Fibroblast of skin of back (primary cell): ENCODE data around the gene FASTK.
A peak's percentile ranks its signal among the peaks of the same experiment; 100 is the strongest.

Experiments used
- DNase-seq: peaks from one replicate; pipeline ENCODE4 v3.0.0-alpha.2; 2013

FASTK gene

DNA sequence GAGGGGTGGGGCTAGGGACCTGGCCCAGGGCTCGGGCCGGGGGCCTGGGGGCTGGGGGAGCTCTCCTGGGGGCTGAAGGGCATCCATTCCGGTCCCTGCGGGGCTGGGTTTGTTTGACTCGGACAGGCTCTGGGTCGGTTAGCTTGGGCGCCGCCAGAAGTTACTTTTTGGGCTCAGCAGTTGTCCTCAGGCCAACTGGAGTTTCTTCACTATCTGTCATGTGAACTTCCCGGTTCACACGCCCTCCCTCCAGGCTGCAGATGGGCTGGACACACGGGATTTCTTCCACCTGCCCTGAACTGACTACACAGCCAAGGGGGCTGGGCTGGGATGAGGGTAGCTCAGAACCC lies 17.4 kb downstream of the FASTK start:
- DNase-seq: no peak

- DNase-seq: no peak
Observed at GRCh38 chr7:151062399-151063211, 18.0 kb downstream of the FASTK start.

GRCh38 chr7:151062111-151062398 lies 18.6 kb downstream of the FASTK start:
- no peak for DNase-seq

DNA sequence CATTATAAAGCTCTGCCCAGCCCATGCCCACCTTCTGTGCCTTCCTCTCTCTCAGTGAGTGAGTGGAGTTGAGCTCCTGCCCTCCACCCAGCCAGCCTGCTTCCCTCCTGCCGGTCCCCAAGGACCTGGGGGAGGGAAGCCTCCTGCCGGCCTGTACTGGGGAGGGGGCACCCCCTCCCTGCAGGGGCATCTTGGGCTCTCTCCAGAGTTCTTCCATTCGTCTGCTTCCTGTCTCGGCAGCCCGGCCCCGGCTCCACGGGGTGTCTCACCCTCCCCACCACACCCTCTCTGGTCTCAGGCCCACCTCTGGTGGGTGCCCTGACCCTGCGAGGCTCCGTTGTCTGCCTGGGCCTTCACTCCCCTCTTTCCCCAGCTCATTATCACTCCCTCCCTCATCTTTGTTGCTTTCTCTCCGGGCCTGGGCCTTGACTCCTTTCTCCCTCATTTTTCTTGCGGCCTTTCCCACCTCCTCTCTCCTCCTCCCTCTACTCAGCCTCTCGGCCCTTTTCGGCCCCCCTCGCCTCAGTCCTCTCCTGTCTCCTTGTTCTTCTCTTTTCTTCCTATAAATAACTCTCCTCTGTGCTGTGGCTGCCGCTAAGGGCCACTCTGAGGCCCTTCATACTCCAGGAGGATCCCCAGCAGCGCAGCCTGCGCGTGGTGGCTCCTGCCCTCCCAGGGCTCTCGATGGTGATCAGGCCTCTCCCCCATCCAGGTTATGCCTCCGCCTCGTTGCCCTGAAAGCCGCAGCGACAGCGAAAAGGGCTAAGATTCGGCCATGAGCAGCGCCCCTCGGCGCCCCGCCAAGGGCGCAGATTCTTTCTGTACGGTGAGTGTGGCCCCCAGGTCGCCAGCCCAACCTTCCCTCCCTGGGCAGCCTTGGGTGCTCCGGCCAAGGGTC lies 19.1 kb downstream of the FASTK start:
- DNase-seq: peak; percentile 52

- DNase-seq: peak; percentile 37
Observed at GRCh38 chr7:151060416-151061212, 20.0 kb downstream of the FASTK start.

- DNase-seq: no peak
Observed at GRCh38 chr7:151060113-151060415, 20.5 kb downstream of the FASTK start.

DNA sequence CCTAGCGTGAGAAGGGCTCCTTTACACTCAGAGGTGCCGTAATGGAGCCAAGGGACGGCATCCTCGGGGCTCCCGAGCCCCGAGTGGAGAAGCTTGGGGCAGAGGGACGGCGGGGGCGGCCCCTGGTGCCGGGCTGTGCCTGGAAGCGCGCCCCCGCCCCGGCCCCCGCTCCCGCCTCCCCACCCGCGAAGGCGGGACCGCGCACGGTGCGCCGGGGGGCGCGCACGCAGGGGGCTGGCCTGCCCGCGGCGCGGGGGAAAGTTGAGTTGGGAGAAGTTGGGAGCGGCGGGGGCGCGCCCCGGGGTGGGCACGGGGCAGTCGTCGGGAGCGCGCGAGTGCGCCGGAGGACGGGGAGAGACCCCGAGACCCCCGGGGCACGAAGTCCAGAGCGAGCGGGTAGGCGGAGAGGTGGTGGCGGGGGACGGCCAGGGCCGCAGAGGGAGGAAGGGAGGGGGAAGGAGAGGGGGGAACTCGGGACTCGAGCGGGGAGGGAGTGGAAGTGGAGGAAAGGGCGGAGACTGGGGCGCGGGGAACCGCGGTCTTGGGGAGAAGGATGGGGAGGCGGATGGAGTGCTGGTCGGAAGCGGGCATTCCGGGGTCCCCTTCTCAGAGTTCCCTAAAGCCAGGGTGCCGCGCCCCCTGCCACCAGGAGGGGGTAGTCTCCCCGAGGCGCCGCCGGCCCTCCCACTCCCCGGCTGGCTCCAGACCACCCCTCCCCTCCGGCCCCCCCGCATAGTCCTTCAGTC lies 21.1 kb downstream of the FASTK start, which contains the start of gene SLC4A2:
SLC4A2 (plus strand) TSS at position 223 of the 746 bp plus-strand sequence. CDS start 2,399 bp downstream, outside the sequence.
- peak; percentile 80 for DNase-seq

DNA sequence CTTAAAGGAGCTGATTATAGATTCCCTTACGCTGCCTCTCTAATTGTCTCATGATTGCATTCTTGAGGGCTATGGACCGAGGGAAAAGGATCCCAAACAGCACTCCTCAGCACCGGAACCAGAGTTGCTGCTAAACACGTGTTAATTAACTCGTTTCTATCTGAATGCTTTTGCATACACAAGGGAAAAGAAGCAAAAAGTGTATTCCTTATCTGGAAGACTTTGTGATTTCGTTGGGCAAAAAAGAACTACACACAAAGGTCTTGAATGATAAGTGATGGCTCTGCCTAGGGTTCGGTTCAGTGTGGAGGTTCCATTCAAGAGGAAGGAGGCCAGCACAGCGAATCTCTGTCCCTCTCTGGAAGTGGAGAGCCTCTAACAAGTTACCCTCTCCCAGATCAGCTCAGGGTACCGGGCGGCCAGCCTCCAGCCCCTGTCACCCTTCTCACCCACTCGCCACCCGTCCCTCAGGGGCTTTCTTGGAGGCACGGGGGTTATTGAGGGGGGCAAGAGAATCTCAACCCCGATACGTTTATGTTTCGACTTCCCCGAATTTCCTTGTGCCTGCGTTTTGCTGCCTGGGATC lies 21.7 kb downstream of the FASTK start:
- DNase-seq: no peak

GRCh38 chr7:151057989-151058780 lies 22.4 kb downstream of the FASTK start:
- DNase-seq: peak; percentile 100

GRCh38 chr7:151057506-151057988 lies 23.1 kb downstream of the FASTK start, which contains the start of gene CDK5:
CDK5 (minus strand) TSS chr7:151057897; CDS start chr7:151057848, 49 bp downstream.
- DNase-seq: no peak

DNA sequence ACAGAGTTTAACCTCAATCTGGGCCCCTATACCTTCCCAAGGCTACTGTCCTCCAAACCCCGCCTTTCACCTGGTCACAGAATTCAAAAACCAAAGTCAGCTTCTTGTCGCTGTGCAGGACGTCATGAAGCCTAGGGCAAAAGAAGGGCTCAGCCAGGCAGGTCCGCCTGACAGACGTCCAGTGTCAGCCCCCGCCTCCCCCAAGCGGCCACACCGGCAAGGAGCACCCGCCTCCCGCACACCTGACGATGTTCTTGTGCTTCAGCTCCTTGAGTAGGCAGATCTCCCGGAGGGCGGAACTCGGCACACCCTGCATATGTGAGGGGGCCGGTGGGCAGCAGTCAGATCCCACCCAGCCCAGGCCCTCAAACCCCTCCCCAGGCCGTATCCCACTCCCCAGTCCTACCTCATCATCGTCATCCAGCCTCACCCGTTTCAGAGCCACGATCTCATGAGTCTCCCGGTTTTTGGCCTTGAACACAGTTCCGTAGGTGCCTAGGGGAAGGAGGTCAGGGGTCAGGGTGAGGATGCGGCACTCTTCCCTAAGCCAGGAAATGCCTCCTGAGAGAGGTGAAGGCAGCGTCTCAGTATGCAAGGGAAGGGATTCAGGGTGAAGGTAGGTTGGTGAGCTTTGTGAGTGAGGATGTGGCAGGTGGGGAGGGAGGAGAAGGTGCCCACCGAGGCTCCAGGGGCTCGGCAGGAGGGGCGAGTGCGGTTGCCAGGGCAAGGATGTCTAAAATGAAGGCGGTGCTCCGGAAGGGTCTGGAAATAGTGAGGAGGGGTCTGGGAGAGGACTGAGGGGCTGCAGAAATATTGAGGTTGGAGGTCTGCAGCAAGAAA lies 23.7 kb downstream of the FASTK start:
- no peak for DNase-seq

- DNase-seq: no peak
Observed at GRCh38 chr7:151056283-151056665, 24.3 kb downstream of the FASTK start.

DNA sequence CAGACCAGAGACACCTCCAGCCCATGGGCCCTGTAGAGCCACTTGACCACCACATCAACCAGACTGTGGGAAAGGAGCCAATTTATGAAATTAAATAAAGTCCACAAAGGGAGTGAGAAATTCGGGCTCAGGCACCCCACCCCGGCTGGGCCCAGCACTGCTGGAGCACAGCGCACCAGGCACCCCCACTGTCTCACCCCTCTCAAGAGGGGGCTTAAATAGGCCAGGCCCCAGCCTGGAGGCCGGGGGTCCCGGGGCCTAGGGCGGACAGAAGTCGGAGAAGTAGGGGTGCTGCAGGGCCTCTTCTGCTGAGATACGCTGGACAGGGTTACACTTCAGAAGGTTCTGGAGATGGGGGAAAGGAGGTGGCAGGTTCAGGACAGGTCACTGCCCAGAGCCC lies 26.9 kb downstream of the FASTK start:
- no peak for DNase-seq

- DNase-seq: no peak
Observed at GRCh38 chr7:151053096-151053495, 27.5 kb downstream of the FASTK start.

DNA sequence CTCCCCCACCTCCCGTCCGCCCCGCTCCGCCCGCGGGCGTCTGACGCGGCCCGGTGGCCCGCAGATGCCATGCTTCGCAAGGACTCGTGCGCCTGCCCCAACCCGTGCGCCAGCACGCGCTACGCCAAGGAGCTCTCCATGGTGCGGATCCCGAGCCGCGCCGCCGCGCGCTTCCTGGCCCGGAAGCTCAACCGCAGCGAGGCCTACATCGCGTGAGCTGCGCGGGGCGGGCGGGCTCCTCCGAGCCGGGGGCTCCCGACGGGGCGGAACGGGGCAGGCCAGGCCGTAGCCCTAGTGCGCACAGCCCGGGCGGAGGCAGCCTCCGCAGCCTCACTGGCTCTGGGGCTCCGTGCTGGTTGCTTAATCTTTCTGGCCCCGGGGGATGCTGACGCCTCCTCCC lies 29.5 kb downstream of the FASTK start:
- DNase-seq: peak; percentile 72

DNA sequence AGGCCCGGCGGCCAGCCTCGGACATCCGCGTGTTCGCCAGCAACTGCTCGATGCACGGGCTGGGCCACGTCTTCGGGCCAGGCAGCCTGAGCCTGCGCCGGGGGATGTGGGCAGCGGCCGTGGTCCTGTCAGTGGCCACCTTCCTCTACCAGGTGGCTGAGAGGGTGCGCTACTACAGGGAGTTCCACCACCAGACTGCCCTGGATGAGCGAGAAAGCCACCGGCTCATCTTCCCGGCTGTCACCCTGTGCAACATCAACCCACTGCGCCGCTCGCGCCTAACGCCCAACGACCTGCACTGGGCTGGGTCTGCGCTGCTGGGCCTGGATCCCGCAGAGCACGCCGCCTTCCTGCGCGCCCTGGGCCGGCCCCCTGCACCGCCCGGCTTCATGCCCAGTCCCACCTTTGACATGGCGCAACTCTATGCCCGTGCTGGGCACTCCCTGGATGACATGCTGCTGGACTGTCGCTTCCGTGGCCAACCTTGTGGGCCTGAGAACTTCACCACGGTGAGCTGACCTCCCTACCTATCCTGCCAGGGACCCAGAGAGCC lies 31.6 kb downstream of the FASTK start:
- DNase-seq: no peak

DNA sequence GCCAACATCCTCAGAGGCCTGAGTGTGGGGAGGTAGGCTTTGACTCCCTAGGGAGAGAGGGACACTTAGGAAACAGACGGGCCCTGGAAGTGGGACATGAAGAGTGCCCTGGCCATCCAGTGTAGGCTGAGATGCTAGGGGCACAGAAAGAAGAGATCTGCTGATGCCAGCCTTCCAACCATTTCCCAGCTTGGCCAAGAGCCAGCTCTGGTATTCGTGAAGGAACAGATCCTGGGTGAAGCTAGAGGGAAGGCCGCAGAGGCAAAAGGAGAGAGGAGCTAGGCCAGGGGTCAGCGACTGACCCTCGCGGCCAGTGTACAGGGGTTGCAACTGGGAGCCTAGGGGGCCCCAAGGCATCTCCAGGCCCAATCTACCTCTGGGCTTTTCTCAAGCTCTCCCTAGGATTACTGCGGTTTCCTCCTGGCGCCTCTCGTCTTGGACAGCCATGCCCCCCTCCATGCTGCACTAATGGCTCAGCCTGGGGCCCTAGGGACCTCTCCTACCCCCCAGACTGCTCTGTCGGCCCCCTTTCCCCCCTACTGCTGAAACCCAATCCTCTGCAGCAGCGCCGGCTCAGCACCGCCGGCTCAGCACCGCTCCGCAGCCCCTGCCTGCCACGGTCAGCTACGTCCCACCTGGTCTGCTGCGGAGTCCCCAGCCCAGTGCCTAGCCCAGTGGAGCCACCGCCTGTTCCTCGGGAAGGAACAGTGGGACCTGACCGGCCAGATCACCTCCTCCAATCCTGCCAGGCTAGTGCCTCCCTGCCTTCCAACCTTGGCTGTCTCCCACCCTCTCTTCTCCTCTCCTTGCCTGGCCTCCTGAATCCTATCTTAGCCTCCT lies 32.4 kb downstream of the FASTK start, which contains the start of gene ASIC3:
ASIC3 (plus strand) TSS at position 556 of the 840 bp plus-strand sequence. CDS start 355 bp downstream, outside the sequence.
- DNase-seq: no peak
